Kidney epithelial cell (primary cell): ENCODE results near the gene ADGRL1. TPM values are rescaled to one million over a fixed set of nuclear protein-coding genes. Genes with fewer than 3 reads are reported as not detected.

ENCODE experiments used
- DNase-seq: peaks from one replicate; pipeline ENCODE4 v3.0.0-alpha.2; 2010; ENCODE audit warnings: low read depth
- H3K27me3 ChIP-seq: 2 replicates; pipeline ENCODE4 v1.6.0; 2011; ENCODE audit warnings: low read length; ENCODE audit not compliant: control insufficient read depth, insufficient read depth
- H3K36me3 ChIP-seq: 2 replicates; pipeline ENCODE4 v1.5.1; 2011; ENCODE audit warnings: low read length; ENCODE audit not compliant: control insufficient read depth, insufficient read depth
- H3K4me3 ChIP-seq: 2 replicates; pipeline ENCODE4 v1.5.1; 2011; ENCODE audit warnings: low read depth, mild to moderate bottlenecking, control low read depth, low read length
- CTCF ChIP-seq: IDR thresholded peaks from 2 replicates; pipeline ENCODE4 v1.5.1; 2011; ENCODE audit warnings: mild to moderate bottlenecking, moderate library complexity, low read length, control low read depth, inconsistent platforms; ENCODE audit not compliant: insufficient read depth, poor library complexity, severe bottlenecking
- total RNA-seq: library from RNA; depleted of rRNA; stranded (reverse); fragments of >200 nt; gene quantifications from 2 replicates; pipeline ENCODE4 v1.2.3, GENCODE V29; 2015

ADGRL1 gene
- total RNA-seq, 1 donor from 2014 or later, result 15.0 TPM

GRCh38 chr19:14168993-14169392 is 37.0 kb downstream of the ADGRL1 start:
- Histone ChIP-seq H3K4me3 (no peak overlapping the region), H3K36me3 (no peaks in the 10 kb centered on the region), H3K27me3 (peaks cover 9% of the 10 kb centered on the region)
- no peak for DNase-seq
- TF ChIP-seq CTCF, result no peak

GRCh38 chr19:14168259-14168972 is 37.6 kb downstream of the ADGRL1 start:
- H3K36me3 ChIP-seq, result no peaks in the 10 kb centered on the region
- TF ChIP-seq CTCF, result no peak
- peaks cover 14% of the 10 kb centered on the region for H3K27me3 ChIP-seq
- H3K4me3 ChIP-seq, result no peak overlapping the region
- no peak for DNase-seq

GRCh38 chr19:14167576-14168138 is 38.3 kb downstream of the ADGRL1 start:
- no peaks in the 10 kb centered on the region for H3K36me3 ChIP-seq
- peaks cover 15% of the 10 kb centered on the region for H3K27me3 ChIP-seq
- H3K4me3 ChIP-seq, result no peak overlapping the region
- no peak for DNase-seq
- TF ChIP-seq CTCF, result no peak

- Histone ChIP-seq H3K27me3 (peaks cover 15% of the 10 kb centered on the region), H3K4me3 (no peak overlapping the region), H3K36me3 (no peaks in the 10 kb centered on the region)
- no peak for TF ChIP-seq CTCF
- no peak for DNase-seq
These were observed 38.9 kb downstream of the ADGRL1 start for GRCh38 chr19:14166999-14167575.

- no peaks in the 10 kb centered on the region for H3K36me3 ChIP-seq
- TF ChIP-seq CTCF, result no peak
- H3K27me3 ChIP-seq, result peaks cover 15% of the 10 kb centered on the region
- no peak for DNase-seq
- H3K4me3 ChIP-seq, result no peak overlapping the region
These were observed 39.8 kb downstream of the ADGRL1 start for GRCh38 chr19:14165990-14166830.
